ENCODE measurements around the gene NDUFS7. TPM values are rescaled to one million over a fixed set of nuclear protein-coding genes. Genes with fewer than 3 reads are reported as not detected.
A peak's percentile ranks its signal among the peaks of the same experiment; 100 is the strongest.

Gene NDUFS7
- total and polyA plus RNA-seq, 9 of the 15 experiments (the other 6 are each of a cell fraction or from before 2014, with no cell fraction given) = 6.0 to 271 (median 60.6) TPM

- DNase-seq (ENCODE audit: extremely low read depth in 1 of 4, low spot score in 3 of 4) (peak; percentile 89 to 99 (median 93)), FAIRE-seq (peak; percentile 97), ATAC-seq (peak; percentile 86)
- in situ Hi-C loops (cut with MboI) = no loop called here
- Histone ChIP-seq H3K79me2 (ENCODE audit: control insufficient read depth, insufficient read depth, low read length) (peaks cover 45% of the 10 kb centered on the region), H3K9ac (ENCODE audit: insufficient read depth in 1 of 2, low read depth in 2 of 2, low read length in 2 of 2) (peak overlapping the region; percentile 67 to 93), H3K4me3 (peak overlapping the region; percentile 35), H2AFZ (ENCODE audit: low read depth, low read length) (peak overlapping the region; percentile 73), H4K20me1 (replicated peaks; ENCODE audit: control insufficient read depth, insufficient read depth, low read length) (peaks cover 35% of the 10 kb centered on the region), H3K9me1 (ENCODE audit: control insufficient read depth, insufficient read depth, low read length) (peaks cover 17% of the 10 kb centered on the region), H3K27me3 (ENCODE audit: control insufficient read depth in 2 of 2, insufficient read depth in 2 of 2, low read length in 2 of 2) (no peaks in the 10 kb centered on the region), H3K4me1 (replicated peaks in 1 of 2; ENCODE audit: control insufficient read depth in 2 of 2, insufficient read depth in 2 of 2, low read length in 2 of 2) (peaks cover 20 to 68% of the 10 kb centered on the region in 2 experiments), H3K27ac (ENCODE audit: extremely low read depth, low read depth, low read length) (peak overlapping the region; percentile 79), H3K4me2 (ENCODE audit: insufficient read depth, low read length) (peak overlapping the region; percentile 78), H3K9me3 (replicated peaks; ENCODE audit: control insufficient read depth, insufficient read depth, low read depth, low read length) (no peaks in the 10 kb centered on the region), H3K36me3 (ENCODE audit: control insufficient read depth, insufficient read depth, low read length) (peaks cover 33% of the 10 kb centered on the region; the same call in 2 of the 3 replicates)
- ChIA-PET POLR2A (no interaction called here), CTCF (ENCODE audit: low intra/inter-chr PET ratio) (no interaction called here)
- WGBS (ENCODE audit: insufficient coverage, low coverage, missing lambda C conversion rate) = 1% methylated on average over 47 of the region's 72 CpGs
- BruUV-seq (replicated peaks) = TSS peak; percentile 90
- intact Hi-C loops (cut with micrococcal nuclease) = no loop called here
- TF ChIP-seq POU5F1 (IDR thresholded peaks at IDR 0.05; ENCODE audit: borderline replicate concordance, low read depth, low read length, partially characterized antibody) = no peak
- TF ChIP-seq UBTF (IDR thresholded peaks at IDR 0.05; ENCODE audit: borderline replicate concordance in 1 of 2, low read depth in 2 of 2, low read length in 2 of 2) = no peak
- TF ChIP-seq SRF (CRISPR knock-in tag; IDR thresholded peaks at IDR 0.05) = no peak
- 0 out of 2 replicates have a peak, but pooled peaks have one; percentile 73 for TF ChIP-seq ZNF232 (CRISPR knock-in tag; IDR thresholded peaks at IDR 0.05)
- no peak; a peak in 1 of 4 replicates for TF ChIP-seq ZNF639 (CRISPR knock-in tag; conservative IDR thresholded peaks at IDR 0.05 in 1 of 2, IDR thresholded peaks at IDR 0.05 in 1 of 2)
- no peak for TF ChIP-seq SRSF3 (IDR thresholded peaks at IDR 0.05; ENCODE audit: insufficient read depth, low read length)
- TF ChIP-seq STAG1 (CRISPR knock-in tag; IDR thresholded peaks at IDR 0.05; ENCODE audit: borderline replicate concordance) = no peak
- no peak for TF ChIP-seq ZNF785 (CRISPR knock-in tag; IDR thresholded peaks at IDR 0.05)
- no peak for TF ChIP-seq ZNF764 (CRISPR knock-in tag; IDR thresholded peaks at IDR 0.05; ENCODE audit: low read depth)
- no peak for TF ChIP-seq TSC22D4 (tag; IDR thresholded peaks at IDR 0.05)
- TF ChIP-seq KLF16 (IDR thresholded peaks at IDR 0.05) = no peak
- TF ChIP-seq GABPB1 (CRISPR knock-in tag; IDR thresholded peaks at IDR 0.05) = peak; percentile 66
- TF ChIP-seq RNF219 (CRISPR knock-in tag; IDR thresholded peaks at IDR 0.05) = no peak
Measured at GRCh38 chr19:1406774-1407527, 23.2 kb downstream of the NDUFS7 start.
